ENCODE data around the gene SHISAL2A.

The SHISAL2A gene

GRCh38 chr1:52621950-52622349, 11.0 kb upstream of the SHISAL2A start:
- no peak for DNase-seq (ENCODE audit: low read depth)

GRCh38 chr1:52623812-52624211, 9.2 kb upstream of the SHISAL2A start:
- DNase-seq (ENCODE audit: low read depth): no peak

- no peak for DNase-seq (ENCODE audit: low read depth)
Observed at GRCh38 chr1:52627028-52627427, 5.9 kb upstream of the SHISAL2A start.

- DNase-seq (ENCODE audit: low read depth): no peak
Observed at GRCh38 chr1:52628614-52629324, 4.2 kb upstream of the SHISAL2A start.

GRCh38 chr1:52629325-52629643, 3.7 kb upstream of the SHISAL2A start:
- DNase-seq (ENCODE audit: low read depth): no peak

GRCh38 chr1:52629667-52630066, 3.3 kb upstream of the SHISAL2A start:
- DNase-seq (ENCODE audit: low read depth): no peak

- no peak for DNase-seq (ENCODE audit: low read depth)
Observed at GRCh38 chr1:52631759-52632331, 1.1 kb upstream of the SHISAL2A start.

GRCh38 chr1:52633291-52633754, 355 bp downstream of the SHISAL2A start:
- no peak for DNase-seq (ENCODE audit: low read depth)

- DNase-seq (ENCODE audit: low read depth): no peak
Observed at GRCh38 chr1:52634111-52634510, 1.1 kb downstream of the SHISAL2A start.

- no peak for DNase-seq (ENCODE audit: low read depth)
Observed at GRCh38 chr1:52635321-52636089, 2.5 kb downstream of the SHISAL2A start.

- DNase-seq (ENCODE audit: low read depth): peak; percentile 61
Observed at GRCh38 chr1:52636721-52637695, 4.0 kb downstream of the SHISAL2A start.

GRCh38 chr1:52637946-52638345, 5.0 kb downstream of the SHISAL2A start:
- DNase-seq (ENCODE audit: low read depth): no peak

- DNase-seq (ENCODE audit: low read depth): no peak
Observed at GRCh38 chr1:52640697-52641096, 7.7 kb downstream of the SHISAL2A start.

GRCh38 chr1:52641307-52641706, 8.3 kb downstream of the SHISAL2A start:
- DNase-seq (ENCODE audit: low read depth): no peak

- no peak for DNase-seq (ENCODE audit: low read depth)
Observed at GRCh38 chr1:52645261-52645660, 12.3 kb downstream of the SHISAL2A start.

GRCh38 chr1:52651904-52652303, 18.9 kb downstream of the SHISAL2A start:
- no peak for DNase-seq (ENCODE audit: low read depth)

- DNase-seq (ENCODE audit: low read depth): no peak
Observed at GRCh38 chr1:52653207-52653849, 20.4 kb downstream of the SHISAL2A start.

GRCh38 chr1:52654063-52654462, 21.1 kb downstream of the SHISAL2A start:
- DNase-seq (ENCODE audit: low read depth): no peak

- no peak for DNase-seq (ENCODE audit: low read depth)
Observed at GRCh38 chr1:52657702-52658101, 24.7 kb downstream of the SHISAL2A start.

- no peak for DNase-seq (ENCODE audit: low read depth)
Observed at GRCh38 chr1:52658795-52659194, 25.8 kb downstream of the SHISAL2A start.

- no peak for DNase-seq (ENCODE audit: low read depth)
Observed at GRCh38 chr1:52659356-52659755, 26.4 kb downstream of the SHISAL2A start.
